ENCODE results near the gene PRG3. TPM values are rescaled to one million over a fixed set of nuclear protein-coding genes. Genes with fewer than 3 reads are reported as not detected.

PRG3 gene
- total and polyA plus RNA-seq, 12 donors = not detected

- Histone ChIP-seq H3K27me3 (no peaks in the 10 kb centered on the region), H3K9me3 (replicated peaks in 1 of 3) (no peaks in the 10 kb centered on the region), H3K36me3 (replicated peaks in 1 of 2) (no peaks in the 10 kb centered on the region), H3K4me3 (no peak overlapping the region), H3K27ac (no peak overlapping the region), H3K4me1 (replicated peaks in 1 of 2) (no peaks in the 10 kb centered on the region)
- intact Hi-C loops (cut with DNase I) = no loop called here
- TF ChIP-seq POLR2A (IDR thresholded peaks at IDR 0.05) = no peak
- TF ChIP-seq CTCF (IDR thresholded peaks at IDR 0.05) = no peak
- no peak for DNase-seq
Observed at GRCh38 chr11:57370941-57371340, 10.0 kb downstream of the PRG3 start.

GRCh38 chr11:57370251-57370650 is 10.7 kb downstream of the PRG3 start:
- Histone ChIP-seq H3K4me1 (replicated peaks in 1 of 2) (no peaks in the 10 kb centered on the region), H3K27me3 (no peaks in the 10 kb centered on the region), H3K27ac (no peak overlapping the region), H3K9me3 (replicated peaks in 1 of 3) (no peaks in the 10 kb centered on the region), H3K36me3 (replicated peaks in 1 of 2) (no peaks in the 10 kb centered on the region), H3K4me3 (no peak overlapping the region)
- DNase-seq = no peak
- intact Hi-C loops (cut with DNase I) = no loop called here
- 87 to 95% (median 91%) methylated on average over 7 of the region's 7 CpGs for WGBS, 4 donors
- TF ChIP-seq CTCF (IDR thresholded peaks at IDR 0.05) (no peak), POLR2A (IDR thresholded peaks at IDR 0.05) (no peak)

- WGBS, 4 donors = 66 to 75% (median 70%) methylated on average over 5 of the region's 5 CpGs
- H3K4me3 ChIP-seq = no peak overlapping the region
- DNase-seq = no peak
- intact Hi-C loops (cut with DNase I) = no loop called here
- H3K27me3 ChIP-seq = no peaks in the 10 kb centered on the region
- H3K36me3 ChIP-seq (replicated peaks in 1 of 2) = no peaks in the 10 kb centered on the region
- H3K4me1 ChIP-seq (replicated peaks in 1 of 2) = no peaks in the 10 kb centered on the region
- TF ChIP-seq POLR2A (IDR thresholded peaks at IDR 0.05) (no peak), CTCF (IDR thresholded peaks at IDR 0.05) (no peak)
- no peaks in the 10 kb centered on the region for H3K9me3 ChIP-seq (replicated peaks in 1 of 3)
- no peak overlapping the region for H3K27ac ChIP-seq
Observed at GRCh38 chr11:57368845-57369232, 12.1 kb downstream of the PRG3 start.

DNA sequence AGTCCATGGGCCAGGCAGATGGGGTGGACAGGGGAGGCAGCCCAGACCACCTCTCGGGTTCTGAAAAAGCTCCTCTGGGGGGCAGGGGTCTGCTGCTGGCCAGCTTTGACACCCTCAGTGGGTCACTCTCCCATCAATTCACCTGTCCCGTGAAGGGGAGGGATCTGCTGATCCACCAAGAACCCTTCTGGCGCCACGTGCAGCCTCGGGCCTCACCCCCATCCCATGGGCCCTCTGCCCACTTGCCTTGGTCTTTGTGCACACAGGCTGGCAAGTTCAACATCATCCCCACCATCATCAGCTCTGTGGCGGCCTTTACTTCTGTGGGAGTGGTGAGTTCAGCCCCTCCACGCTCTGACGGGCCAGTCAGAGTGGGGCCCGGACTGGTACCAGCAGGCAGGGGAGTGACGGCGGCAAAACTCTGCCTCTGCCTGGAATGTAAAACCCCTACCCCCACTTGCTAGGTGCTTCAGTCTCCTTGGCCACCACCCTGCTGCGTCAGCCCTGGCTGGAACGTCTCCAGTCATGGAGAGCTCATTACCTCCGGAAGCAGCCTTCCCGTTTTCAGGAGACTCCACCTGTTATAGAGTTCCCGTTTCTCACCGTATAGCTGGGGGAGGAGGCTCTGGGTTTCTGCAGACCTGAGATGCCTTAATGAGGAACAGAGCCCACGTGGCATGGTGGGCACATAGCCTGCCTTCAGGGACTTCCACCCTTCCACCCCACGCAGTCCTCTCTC is 12.7 kb downstream of the PRG3 start:
- no peaks in the 10 kb centered on the region for H3K36me3 ChIP-seq (replicated peaks in 1 of 2)
- H3K27me3 ChIP-seq = no peaks in the 10 kb centered on the region
- H3K4me1 ChIP-seq (replicated peaks in 1 of 2) = no peaks in the 10 kb centered on the region
- no peak overlapping the region for H3K4me3 ChIP-seq
- intact Hi-C loops (cut with DNase I) = no loop called here
- H3K9me3 ChIP-seq (replicated peaks in 1 of 3) = no peaks in the 10 kb centered on the region
- 64 to 75% (median 70%) methylated on average over 17 to 19 of the region's 19 CpGs for WGBS, 4 donors
- no peak for DNase-seq
- no peak overlapping the region for H3K27ac ChIP-seq
- TF ChIP-seq CTCF (IDR thresholded peaks at IDR 0.05) = no peak
- TF ChIP-seq POLR2A (IDR thresholded peaks at IDR 0.05) = no peak
